GM21381 (cell line): ENCODE measurements around the gene NHEJ1.

Source experiments
- ATAC-seq: cut with Tn5 transposase; IDR thresholded peaks from one replicate; pipeline ENCODE4 v1.9.1; 2021; ENCODE audit warnings: mild to moderate bottlenecking, moderate library complexity; ENCODE audit not compliant: unreplicated experiment

NHEJ1 gene

GRCh38 chr2:219032051-219032745, 128.4 kb downstream of the NHEJ1 start:
- no peak for ATAC-seq

- no peak for ATAC-seq
Observed at GRCh38 chr2:219031005-219031738, 129.4 kb downstream of the NHEJ1 start.

- no peak for ATAC-seq
Observed at GRCh38 chr2:219030177-219030940, 130.3 kb downstream of the NHEJ1 start.

- ATAC-seq: peak; percentile 75
Observed at GRCh38 chr2:219029829-219030165, 130.8 kb downstream of the NHEJ1 start.

- ATAC-seq: no peak
Observed at GRCh38 chr2:219028996-219029828, 131.4 kb downstream of the NHEJ1 start.

- ATAC-seq: no peak
Observed at GRCh38 chr2:219028141-219028540, 132.5 kb downstream of the NHEJ1 start.

GRCh38 chr2:219027511-219028055, 133.0 kb downstream of the NHEJ1 start:
- no peak for ATAC-seq

- ATAC-seq: no peak
Observed at GRCh38 chr2:219026946-219027345, 133.7 kb downstream of the NHEJ1 start.

GRCh38 chr2:219025637-219026585, 134.7 kb downstream of the NHEJ1 start:
- no peak for ATAC-seq
